ENCODE measurements around the gene GPRC5C.

GRCh38 chr17:74445158-74445557, 13.3 kb downstream of the GPRC5C start:
- no peak for TF ChIP-seq CTCF (IDR thresholded peaks at IDR 0.05; ENCODE audit: borderline replicate concordance, extremely low read depth, low read length, poor library complexity, severe bottlenecking)
- TF ChIP-seq EZH2 (IDR thresholded peaks at IDR 0.05; ENCODE audit: borderline replicate concordance, low read depth, low read length, severe bottlenecking) = no peak

Measured in DND-41 (cell line).